ENCODE measurements around the gene RNF115.

RNF115 gene

GRCh38 chr1:145695821-145696629, 127.9 kb downstream of the RNF115 start:
- no peak for TF ChIP-seq CTCF (IDR thresholded peaks at IDR 0.05; ENCODE audit: low read depth, low read length, missing control alignments)
- no peak for DNase-seq (ENCODE audit: low read depth)
- no peak overlapping the region for H3K4me3 ChIP-seq (ENCODE audit: low read depth, low read length)

GRCh38 chr1:145692785-145693443, 131.0 kb downstream of the RNF115 start:
- no peak overlapping the region for H3K4me3 ChIP-seq (ENCODE audit: low read depth, low read length)
- no peak for TF ChIP-seq CTCF (IDR thresholded peaks at IDR 0.05; ENCODE audit: low read depth, low read length, missing control alignments)
- no peak for DNase-seq (ENCODE audit: low read depth)

GRCh38 chr1:145690587-145691558, 133.0 kb downstream of the RNF115 start:
- no peak overlapping the region for H3K4me3 ChIP-seq (ENCODE audit: low read depth, low read length)
- DNase-seq (ENCODE audit: low read depth), result peak; percentile 22
- no peak for TF ChIP-seq CTCF (IDR thresholded peaks at IDR 0.05; ENCODE audit: low read depth, low read length, missing control alignments)

- no peak overlapping the region for H3K4me3 ChIP-seq (ENCODE audit: low read depth, low read length)
- DNase-seq (ENCODE audit: low read depth), result no peak
- TF ChIP-seq CTCF (IDR thresholded peaks at IDR 0.05; ENCODE audit: low read depth, low read length, missing control alignments), result no peak
These were observed 134.0 kb downstream of the RNF115 start for GRCh38 chr1:145689922-145690321.

GRCh38 chr1:145688924-145689323, 135.0 kb downstream of the RNF115 start:
- no peak for TF ChIP-seq CTCF (IDR thresholded peaks at IDR 0.05; ENCODE audit: low read depth, low read length, missing control alignments)
- no peak overlapping the region for H3K4me3 ChIP-seq (ENCODE audit: low read depth, low read length)
- no peak for DNase-seq (ENCODE audit: low read depth)

All from GM12864 (cell line).